SW480 (cell line): Measurements from ENCODE around the gene AKR1A1.
A peak's percentile ranks its signal among the peaks of the same experiment; 100 is the strongest.
"Not testable (repeated sequence)": the region's sequence is repeated elsewhere in the genome, so short reads cannot be mapped to it uniquely, and the experiment has no call there.

Experiments used
- DNase-seq: peaks from one replicate; pipeline ENCODE4 v3.0.0-alpha.2; 2016; ENCODE audit warnings: low spot score

AKR1A1 gene

GRCh38 chr1:45569962-45570581 is 19.4 kb downstream of the AKR1A1 start:
- peak; percentile 53 for DNase-seq

DNA sequence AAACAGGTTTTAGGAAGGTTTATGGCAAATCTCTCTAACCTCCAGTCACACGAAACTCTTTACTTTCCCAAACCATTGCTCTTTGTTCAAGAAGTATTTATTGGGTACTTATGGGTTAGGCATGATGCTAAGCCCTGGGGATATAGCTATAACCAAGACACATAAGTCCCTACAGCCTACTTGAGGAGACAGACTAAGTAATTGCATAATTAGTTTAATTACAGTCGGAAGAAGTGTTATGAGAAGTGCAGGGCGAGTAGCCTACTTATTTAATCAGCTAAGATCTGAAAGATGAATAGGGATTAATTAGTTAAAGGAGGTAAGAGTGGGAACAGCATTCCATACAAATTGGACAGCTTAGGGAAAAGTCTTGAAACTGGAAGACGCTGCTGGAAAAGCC is 20.0 kb downstream of the AKR1A1 start:
- DNase-seq: no peak

DNA sequence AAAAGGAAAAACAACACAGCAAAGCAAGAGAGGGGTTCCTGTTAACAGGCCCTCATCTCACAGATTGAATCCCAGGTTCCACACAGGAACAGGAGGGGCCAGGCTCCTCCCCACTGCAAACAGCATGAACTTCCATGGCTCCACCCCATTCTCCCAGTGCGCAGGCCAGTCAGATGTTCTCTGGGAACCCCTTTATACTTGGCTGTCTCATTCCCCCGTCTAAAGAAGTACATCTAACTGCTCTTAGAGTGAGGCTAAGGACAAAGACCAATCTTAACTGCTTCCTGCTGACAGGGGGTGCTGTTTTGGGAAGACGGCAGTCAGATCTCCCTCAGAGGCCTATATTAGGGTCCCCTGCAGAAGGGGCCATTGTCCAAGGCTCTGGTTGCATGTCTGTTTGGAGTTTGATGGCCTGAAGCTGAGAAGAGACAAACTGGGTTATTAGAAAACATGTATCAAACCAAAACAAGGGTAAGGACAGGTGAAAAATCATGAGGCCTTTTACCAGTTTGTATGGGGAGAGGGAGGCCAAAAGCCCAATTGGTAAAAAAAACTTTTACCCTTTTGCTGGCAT is 22.7 kb downstream of the AKR1A1 start:
- no peak for DNase-seq

DNA sequence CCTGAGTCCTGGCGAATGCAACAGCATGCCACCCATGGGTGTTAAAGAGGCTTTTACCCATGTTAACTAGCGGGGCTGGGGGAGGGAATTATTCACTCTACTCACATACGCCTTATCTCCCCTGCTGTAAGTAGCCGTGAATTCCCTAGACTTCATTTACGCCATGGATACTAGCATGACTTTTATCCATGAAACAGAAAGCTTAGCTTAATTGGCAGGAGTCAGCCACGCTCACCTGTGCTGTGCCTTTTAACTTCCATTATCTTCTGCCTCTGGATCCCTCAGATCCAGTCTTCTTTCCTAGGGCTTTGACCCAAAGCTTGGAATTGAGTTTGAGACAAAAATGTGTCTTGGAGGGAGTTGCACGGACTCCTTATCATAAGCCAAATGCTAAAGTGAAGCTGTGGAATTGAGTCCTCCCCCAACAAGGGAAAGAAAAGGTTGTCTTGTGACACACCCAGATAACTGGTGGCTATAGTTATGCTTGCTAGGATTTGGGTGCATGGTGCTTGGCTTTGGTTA is 23.5 kb downstream of the AKR1A1 start:
- no peak for DNase-seq

DNA sequence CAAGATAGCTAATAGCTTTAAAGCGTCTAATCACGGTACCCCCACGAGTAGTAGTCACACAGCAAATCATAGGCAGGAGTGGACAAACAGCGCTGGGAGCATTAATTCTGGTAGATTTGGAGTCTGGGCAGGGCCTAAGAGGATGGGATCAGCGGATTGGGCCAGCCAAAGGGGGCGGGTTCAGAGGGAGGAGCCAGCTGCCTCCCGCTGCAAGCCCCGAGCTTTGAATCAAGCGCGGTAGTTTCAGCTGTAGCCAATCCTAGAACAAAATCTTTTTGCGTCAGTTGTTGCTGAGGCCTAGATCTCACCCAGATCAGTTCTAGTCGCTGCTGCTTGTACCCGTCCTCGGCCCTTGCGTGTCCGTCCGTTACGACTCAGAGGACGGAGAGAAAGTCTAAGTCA is 32.6 kb downstream of the AKR1A1 start:
- peak; percentile 97 for DNase-seq

GRCh38 chr1:45583666-45584350 is 33.2 kb downstream of the AKR1A1 start, which contains the start of gene NASP:
Gene NASP (plus strand): TSS chr1:45584041. CDS start chr1:45584147, 106 bp downstream.
- peak; percentile 76 for DNase-seq

DNA sequence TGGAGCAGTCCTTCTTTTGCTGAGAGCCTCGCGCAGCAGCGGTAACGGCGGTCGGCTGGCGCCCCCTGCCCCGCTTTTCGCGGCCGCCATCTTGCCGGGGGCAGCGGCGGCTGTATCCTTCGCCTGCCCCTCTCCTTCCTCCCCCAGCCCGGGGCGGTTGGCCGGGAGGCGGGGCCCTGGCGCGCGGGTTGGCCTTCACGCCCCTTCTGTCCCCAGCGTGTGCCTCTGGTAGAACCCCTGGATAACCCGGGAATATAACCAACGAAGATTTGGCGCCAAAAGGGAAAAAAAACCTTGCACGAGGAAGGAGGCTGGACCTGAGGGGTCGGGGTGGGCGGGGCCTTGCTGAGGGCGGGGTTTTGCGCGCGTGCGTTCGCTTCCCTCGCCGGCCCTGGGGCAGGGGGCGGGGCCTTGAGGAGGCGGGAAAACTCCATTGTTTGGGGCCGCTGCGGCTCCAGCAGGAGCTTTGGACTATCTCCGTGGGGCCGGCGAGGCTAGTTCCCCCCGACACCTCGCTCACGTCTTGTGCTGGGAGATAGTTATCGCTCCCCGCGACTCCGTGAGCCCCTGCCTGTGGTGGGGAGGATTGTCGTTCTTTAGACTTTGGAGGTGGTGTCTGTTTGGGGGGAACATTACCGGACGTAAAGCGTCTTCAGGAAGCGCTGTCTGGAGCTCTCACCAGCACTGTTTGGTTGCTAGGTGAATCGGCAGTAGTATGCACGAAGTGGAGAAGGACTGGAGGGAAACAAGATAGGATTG is 33.9 kb downstream of the AKR1A1 start:
- peak; percentile 79 for DNase-seq

- DNase-seq: no peak
These were observed 34.4 kb downstream of the AKR1A1 start for GRCh38 chr1:45585110-45585426.

- DNase-seq: no peak
These were observed 35.0 kb downstream of the AKR1A1 start for GRCh38 chr1:45585496-45586075.

GRCh38 chr1:45586769-45587168 is 36.1 kb downstream of the AKR1A1 start:
- DNase-seq: no peak

DNA sequence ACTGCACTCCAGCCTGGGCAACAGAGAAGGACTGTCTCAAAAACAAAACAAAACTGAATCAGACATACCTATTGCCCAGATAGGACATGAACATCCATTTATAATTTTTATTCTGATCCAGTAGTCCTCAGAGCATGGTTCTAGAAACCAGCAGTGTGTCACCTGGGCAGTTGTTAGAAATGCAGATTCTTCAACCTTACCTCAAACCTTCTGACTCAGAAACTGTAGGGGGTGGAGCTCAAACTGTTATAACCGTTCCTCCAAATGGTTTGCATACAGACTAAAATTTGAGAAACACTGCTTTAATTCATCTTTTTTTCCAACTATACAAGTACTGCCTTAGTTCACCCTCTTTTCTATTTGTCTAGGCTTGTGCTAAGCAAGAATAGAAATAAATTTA is 39.2 kb downstream of the AKR1A1 start:
- no peak for DNase-seq

DNA sequence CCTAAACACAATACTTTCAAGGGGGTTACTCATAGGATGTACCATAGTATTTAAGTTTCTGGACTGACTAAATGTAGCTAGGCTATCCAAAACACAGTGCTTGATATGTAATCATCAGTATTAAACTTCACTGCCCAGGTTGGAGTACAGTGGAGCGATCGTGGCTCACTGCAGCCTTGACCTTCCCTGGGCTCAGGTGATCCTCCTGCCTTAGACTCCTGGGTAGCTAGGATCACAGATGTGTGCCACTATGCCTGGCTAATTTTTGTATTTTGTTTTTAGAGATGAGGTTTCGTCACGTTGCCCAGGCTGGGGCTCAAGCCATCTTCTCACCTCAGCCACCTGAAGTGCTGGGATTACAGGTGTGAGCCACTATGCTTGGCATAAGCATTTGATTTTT is 43.8 kb downstream of the AKR1A1 start:
- no peak for DNase-seq

- DNase-seq: not testable (repeated sequence)
These were observed 46.1 kb downstream of the AKR1A1 start for GRCh38 chr1:45596765-45597164.

DNA sequence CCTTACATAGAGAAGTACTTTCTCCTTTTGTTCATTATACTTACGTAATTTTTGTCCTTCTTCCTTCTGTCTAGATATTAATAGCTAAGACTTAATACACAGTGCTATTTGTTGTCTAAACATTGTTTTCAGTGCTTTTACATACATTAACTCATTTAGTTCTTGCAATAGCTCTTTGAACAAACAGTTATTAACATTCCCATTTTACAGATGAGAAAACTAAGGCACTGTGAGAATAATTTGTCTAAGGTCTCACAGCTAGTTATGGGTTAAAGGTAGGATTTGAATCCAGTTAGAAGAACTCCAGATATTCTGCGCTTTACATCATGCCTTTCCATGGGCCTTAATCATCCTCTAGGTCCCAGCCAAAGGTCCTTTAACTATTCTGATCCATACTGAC is 53.6 kb downstream of the AKR1A1 start:
- no peak for DNase-seq

- no peak for DNase-seq
These were observed 56.9 kb downstream of the AKR1A1 start for GRCh38 chr1:45607404-45608074.

- no peak for DNase-seq
These were observed 57.8 kb downstream of the AKR1A1 start for GRCh38 chr1:45608175-45609156.

DNA sequence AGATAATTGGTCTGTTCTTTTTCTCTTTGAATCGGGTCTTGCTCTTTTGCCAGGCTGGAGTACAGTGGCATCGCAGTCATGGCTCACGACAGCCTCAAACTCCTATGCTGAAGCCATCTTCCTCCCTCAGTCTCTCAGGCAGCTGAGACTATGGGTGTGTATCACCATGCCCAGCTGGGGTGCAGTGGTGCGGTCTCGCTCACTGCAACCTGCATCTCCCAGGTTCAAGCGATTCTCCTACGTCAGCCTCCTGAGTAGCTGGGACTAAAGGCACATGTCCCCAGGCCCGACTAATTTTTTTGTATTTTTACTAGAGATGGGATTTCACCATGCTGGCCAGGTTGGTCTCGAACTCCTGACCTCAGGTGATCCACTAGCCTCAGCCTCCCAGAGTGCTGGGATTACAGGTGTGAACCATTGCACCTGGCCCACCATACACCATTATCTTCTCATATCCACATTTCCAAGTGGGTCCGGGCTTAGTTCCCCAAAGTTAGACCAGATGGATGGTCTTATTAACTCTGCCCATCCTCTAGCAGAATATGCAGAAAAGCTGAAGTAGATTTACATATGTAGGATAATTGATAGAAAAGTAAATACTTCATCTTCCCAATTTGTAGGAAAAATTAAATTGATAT is 60.1 kb downstream of the AKR1A1 start:
- no peak for DNase-seq

- DNase-seq: no peak
These were observed 62.4 kb downstream of the AKR1A1 start for GRCh38 chr1:45612941-45613579.

GRCh38 chr1:45615885-45616284 is 65.3 kb downstream of the AKR1A1 start:
- no peak for DNase-seq

DNA sequence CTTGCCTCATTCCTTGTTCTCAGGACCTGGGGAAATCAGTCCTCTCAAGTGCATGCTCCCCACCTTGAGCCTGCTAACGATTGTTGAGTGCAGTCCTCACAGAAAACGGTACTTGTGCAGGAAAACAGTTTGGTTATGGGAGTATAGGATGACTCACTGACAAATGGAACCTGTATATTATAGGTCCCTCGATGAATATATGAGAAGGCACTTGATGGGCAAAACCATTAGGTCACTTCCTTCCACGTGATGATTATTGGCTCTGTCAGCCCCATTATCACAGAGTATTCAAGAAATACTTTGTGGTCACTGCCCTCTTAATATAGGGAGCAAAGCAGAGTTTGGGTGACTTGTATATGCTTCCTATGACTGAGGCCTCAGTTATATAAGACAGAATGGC is 67.0 kb downstream of the AKR1A1 start:
- no peak for DNase-seq
